GM21576 (cell line): ENCODE results near the gene SAFB2.

Source experiments
- ATAC-seq: cut with Tn5 transposase; IDR thresholded peaks from one replicate; pipeline ENCODE4 v1.9.1; 2021; ENCODE audit warnings: mild to moderate bottlenecking, moderate library complexity; ENCODE audit not compliant: unreplicated experiment

The SAFB2 gene

DNA sequence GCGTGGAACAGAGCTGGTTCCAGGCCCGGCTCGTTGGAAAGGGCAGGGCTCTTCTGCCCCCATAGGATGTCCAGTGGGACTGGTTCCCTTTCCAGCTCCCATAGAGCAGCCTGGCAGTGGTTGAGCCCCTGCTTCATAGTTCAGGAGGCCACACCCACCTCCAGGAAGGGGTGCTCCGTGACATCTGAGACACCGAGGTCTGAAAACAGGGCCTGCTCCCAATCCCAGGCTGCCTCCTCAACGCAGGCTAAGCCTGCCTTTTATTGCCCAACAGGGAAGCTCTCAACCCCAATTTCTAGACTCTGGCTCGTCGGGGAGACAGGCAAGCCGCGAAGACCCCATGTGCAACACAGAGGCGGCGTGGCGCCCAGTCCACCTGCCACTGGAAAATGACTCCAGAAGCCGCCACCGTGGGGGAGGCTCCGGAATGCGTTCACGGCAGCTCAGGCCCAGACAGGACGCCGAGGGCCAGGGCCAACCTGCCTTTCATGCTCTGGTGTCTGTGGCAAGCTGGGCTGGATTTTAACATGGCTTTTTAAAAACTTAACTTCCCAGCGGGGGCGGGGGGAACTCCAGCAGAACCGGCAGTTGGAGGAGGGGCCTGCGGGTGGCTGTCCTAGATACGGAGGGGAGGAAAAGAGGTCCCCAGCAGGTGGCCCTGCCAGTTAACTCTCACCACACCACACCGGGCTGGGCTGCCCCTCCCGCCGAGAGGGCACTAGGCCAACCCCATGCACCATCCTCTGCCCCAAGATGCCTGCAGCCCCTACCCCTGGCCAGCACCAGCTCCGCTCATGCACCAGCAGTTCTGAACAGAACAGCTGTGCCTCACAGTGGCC is 36.9 kb downstream of the SAFB2 start:
- ATAC-seq = no peak

DNA sequence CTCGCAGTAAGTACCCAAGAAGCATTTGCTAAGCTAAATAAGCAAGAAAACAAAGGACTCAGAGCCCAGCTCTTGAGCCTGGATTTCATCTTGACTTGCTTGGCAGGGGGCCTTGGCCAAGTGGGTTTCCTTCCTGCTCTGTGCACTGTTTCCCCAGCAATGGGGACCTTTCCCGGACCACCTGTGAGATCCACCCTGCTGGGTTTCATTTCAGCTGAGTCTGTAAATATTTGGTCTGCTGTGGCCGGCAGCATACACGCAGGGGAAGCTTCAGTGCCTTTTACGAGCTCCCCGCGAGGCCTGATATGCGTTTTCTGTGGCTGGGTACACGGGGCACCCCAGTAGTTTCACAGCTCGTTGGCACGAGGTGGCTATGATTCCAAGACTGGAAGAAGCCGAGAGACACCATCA is 42.4 kb downstream of the SAFB2 start:
- no peak for ATAC-seq

DNA sequence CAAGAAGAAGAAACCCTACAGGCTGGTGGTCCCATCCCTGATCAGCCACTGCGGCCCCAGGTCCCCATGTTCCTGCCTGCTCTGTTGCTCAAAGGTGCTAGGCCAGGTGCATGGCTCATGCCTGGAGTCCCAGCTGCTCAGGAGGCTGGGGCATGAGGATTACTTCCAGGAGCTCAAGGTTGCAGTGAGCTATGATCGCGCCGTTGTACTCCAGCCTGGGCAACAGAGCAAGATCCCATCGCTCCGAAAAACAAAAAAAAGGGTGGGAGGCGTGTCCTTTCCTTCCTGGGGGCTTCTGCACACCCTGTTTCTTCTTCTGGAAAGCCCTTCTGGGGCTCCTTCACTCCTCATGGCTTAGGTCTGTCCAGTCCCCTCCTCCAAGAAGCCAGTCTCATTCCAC is 42.9 kb downstream of the SAFB2 start:
- ATAC-seq = no peak

DNA sequence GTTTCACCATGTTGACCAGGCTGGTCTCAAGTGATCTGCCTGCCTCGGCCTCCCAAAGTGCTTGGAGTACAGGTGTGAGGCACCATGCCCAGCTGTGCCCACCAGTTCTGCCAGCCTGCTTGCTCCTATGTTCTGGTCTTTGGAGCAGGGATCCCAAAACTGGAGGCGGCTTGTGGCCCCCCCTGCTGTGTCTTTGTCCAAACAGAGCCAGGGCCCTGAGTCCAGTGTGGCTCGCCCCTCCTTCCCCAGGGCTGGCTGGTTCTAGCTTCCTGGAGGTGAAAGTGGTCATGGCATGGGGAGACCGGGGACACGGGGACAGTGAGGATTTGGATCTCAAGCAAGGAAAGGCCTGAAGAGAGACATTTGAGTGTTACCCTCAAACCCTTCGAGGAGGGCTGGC is 43.3 kb downstream of the SAFB2 start:
- no peak for ATAC-seq

DNA sequence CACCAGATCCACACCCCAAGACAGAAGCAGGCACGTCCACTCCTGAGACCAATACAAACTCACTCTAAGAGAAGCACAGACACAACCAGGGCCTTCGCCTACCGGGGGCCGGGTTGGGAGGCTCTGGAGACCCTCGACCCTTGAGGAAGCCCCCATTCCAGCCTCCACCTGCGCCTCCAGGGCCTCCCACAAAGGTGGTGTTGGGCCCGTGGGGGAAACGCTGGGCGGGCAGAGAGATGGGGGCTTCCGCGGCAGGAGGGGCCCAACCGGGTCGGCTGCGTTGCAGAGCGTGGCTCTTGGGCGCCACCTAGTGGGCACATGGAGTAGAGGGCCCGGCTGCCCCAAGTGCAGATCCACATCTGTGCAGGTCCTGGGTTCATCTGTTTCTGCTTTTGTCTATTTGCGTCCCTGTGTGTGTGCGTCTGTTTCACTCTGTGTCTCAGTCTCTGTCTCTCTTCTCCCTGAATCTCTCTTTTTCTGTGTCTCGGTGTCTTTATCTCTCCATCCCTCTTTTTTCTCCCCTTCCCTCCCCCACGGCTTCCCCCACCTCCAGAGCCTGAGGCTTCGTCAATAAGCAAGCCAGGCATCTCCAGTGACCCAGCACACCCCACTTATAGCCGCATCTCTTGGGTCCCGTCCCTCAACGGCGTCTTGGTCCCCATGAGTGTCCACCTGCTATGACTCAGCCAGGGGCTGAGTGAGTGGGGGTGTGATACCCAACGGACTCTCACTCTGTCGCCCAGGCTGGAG is 44.3 kb downstream of the SAFB2 start:
- no peak for ATAC-seq

DNA sequence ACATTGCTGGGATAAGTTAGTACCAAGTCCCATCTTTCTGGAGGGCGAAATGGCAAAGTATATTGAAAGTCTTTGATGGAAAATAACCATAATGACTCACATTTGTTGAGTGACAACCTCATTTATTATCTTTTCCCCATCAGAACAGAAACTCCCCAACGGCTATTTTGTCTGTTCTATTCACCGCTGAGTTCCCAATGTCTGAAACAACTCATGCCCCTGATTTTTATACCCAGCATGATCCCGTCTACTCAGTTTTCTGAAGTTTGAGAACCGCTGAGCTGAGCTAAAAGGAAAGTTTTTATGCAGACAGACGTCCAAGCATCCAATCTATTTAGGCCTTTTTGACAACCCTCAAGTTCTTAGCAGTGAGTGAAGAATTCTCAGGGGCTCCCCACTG is 47.0 kb downstream of the SAFB2 start:
- no peak for ATAC-seq

DNA sequence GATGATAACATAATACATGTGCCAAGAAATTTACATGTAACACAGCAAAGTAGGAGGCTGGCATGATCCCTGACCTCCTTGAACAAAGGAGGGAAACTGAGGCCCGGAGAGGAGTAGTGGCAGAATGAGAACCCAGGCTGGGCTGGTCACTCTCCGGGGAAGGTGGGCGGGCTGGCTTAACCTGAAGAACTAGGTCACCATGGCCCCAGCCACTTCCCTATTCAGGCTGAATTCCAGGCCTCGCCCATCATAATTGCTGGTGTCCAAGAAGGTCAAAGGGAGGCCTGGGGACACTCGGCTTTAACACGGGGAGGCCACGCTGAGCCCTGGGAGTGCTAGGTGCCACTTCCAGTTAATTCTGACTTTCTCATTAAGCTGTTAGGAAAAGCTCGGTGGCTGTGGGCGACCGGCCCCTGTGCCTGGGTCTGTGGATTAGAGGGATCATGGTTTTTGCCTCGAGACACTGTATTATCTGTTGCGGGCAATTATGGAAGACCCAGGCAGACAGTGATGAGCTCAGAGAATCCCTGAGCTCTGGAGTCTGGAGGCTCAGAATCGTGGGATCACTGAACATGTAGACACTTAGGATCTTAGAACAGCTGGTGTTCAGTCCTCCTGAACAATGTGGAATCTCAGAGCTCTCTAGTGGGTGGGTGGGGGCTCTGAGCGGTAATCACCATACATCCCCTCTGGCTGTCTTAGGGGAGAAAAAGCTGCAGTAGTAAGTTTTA is 49.9 kb downstream of the SAFB2 start:
- no peak for ATAC-seq

DNA sequence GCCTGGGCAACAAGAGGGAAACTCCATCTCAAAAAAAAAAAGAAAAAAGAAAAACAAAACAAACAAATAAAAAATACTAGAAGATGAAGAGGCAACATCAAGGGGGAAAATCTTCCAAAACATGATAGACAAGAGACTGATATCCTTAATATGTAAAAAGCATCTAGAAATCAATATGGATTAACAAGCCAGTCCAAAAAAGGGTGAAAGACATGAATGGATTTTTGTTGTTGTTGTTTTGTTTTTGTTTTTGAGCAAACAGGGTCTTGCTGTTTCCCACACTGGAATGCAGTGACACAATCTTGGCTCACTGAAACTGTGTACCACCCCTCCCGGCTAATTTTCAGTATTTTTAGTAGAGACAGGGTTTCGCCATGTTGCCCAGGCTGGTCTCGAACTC is 50.8 kb downstream of the SAFB2 start:
- ATAC-seq = no peak

DNA sequence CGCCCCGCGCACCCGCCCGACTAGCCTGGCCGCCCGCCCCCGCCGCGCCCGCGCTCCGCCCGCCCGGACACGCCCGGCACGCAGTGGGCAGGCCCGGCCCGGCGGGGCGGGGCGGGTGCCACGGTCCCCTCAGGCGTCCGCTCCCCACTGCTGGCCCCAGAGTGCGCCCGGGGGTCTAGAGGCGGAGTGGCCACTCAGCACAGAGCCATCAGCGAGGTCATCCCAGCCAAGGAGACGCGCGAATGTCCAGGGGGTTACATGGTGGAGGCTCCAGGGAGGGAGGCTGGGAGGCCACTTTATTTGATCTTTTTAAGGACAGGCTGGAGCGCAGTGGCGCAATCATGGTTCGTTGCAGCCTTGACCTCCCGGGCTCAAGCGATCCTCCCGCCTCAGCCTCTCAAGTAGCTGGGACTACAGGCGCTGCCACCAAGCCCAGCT is 54.6 kb downstream of the SAFB2 start:
- ATAC-seq = no peak

DNA sequence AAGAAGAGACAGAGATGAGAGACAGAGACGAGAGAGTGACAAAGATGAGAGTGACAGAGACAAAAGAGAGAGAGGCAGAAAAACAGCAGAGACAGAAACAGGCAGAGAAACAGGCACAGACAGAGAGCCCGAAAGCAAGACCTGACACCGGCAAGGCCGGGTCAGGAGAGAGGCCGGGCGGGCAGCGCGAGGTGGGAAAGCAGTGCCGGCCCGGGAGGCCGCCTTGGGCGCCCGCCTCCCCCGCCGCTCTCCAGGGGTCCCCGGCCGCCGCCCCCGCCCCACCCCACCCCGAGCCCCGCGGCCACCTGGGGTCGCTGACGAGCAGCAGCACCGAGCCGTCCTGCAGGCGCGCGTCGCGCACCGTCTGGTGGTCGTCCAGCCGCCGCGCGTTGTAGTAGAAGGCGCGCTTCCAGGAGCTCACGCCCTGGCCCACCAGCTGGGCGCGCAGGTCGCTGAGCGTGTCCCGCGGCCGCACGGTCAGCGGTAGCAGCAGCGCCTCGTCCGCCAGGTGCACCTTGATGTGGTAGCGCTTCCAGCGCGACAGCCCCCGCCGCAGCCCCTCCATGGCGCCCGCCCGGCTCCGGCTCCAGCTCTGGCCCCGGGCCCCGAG is 55.1 kb downstream of the SAFB2 start, which contains the start of gene TINCR:
Gene TINCR (minus strand): TSS at position 594 of the 610 bp plus-strand sequence.
- no peak for ATAC-seq

DNA sequence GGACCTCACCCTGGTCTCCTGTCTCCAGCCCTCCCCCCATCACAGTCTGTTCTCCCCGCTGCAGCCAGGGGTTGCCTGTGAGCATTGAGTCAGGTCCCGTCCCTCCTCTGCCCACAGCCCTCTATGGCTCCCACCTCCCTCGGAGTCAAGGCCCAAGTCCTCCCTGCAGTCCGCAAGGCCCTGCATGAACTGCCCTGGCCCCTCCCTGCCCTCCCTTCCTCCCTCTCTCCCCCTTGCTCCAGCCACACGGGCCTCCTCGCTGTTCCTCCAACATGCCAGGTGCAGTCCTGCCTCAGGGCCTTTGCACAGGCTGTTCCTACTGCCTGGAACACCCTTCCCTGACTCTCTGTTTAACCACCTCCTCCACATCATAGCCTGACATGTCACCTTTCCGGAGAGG is 57.6 kb downstream of the SAFB2 start:
- ATAC-seq = no peak

DNA sequence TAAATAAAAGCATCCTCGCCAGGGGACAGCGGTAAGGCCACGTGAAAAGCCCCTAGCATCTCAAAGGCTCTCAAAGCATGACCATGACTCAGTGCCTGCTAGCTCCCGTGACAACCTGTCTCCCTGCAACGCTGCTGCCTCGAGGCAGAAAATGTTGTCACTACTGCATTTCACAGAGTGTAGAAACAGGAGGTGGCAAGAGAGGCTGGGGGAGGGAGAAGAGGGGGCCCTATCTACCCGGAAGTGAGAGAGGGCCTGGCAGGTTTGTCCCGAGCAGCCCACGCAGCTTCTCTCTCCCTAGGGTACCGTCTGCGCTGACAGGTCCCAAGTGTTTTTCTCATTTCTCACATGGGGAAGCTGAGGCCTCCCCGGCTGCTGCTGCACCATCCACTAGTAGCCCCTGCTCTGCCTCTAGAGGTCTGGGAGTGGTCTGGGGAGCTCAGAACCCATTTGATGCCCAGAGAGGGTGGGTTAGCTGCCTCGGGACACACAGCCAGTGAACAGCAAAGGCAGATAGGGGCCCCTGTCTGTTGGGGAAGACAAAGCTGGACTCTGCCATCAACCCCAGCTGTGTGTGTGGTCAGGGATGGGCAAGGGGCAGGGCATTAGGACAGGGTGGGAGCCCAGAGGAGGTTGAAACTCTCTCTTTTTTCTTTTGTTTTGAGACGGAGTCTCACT is 58.5 kb downstream of the SAFB2 start:
- ATAC-seq = no peak

DNA sequence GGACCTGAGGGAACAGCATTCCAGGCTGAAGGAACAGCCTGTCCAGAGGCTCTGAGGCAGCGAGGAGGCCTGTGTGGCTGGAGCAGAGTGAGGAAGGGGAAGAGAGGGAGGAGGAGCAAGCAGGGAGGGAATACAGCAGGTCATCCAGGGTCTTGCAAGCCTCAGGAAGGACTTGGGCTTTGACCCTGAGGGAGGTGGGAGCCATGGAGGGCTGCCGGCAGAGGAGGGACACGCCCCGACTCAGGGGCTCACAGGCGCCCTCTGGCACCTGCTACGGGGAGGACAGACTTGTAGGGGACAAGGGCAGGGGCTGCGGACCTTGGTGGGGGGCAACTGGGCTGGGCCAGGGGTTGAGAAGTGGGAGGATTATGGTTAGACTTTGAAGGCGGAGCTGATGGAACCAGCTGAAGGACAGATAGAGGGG is 59.6 kb downstream of the SAFB2 start:
- no peak for ATAC-seq

DNA sequence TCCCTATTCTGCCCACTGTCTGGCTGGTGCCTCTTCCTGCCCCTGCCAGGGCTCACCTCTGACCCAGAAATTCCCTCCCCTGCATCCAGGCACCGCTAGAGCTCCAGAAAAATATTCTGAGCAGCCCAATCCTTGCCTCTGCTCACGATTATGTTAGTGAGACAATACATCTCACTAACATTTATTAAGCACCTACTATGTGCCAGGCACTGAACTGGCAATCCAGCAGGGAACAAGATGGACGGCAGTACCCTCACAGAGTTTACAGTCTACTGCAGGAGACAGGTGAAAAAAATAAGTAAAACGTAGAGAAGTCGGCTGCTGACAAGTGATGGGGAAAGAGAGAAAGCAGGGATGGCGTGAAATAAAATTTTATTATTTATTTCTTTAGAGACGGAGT is 60.3 kb downstream of the SAFB2 start:
- ATAC-seq = no peak

DNA sequence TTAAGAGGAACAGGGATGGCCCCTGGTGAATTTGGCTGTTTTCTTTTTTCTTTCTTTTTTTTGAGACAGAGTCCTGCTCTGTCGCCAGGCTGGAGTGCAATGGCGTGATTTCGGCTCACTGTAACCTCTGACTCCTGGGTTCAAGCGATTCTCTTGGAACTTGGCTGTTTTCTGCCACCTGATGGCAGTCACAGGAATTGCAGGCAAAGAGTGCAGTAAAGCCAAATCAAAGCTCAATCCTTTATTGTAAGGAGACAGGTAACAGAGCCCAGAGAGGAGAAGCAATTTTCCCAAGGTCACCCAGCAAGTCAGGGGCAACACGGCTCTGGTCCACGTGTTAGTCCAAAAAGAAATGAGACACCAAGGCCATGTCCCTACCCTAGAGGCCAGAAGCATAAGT is 61.0 kb downstream of the SAFB2 start:
- no peak for ATAC-seq

DNA sequence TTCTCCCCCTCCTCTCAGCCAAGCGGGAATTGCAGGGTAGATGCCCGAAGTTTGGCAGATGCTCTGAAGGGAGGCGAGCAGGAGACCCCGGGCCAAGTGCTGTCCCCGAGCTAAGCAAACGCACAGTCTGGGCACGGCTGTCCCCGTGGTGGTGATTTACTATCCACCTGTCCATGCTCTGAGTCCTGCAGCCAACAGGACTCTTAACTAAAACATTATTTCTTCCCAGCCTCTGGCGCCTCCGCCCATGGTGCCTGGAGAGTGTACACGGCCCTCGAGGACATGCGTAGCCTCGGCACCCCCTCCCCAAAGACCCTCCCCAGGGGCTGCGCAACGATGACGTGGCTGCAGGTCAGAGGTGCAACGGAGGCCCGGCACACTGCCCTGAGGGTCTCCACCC is 62.4 kb downstream of the SAFB2 start:
- ATAC-seq = no peak

DNA sequence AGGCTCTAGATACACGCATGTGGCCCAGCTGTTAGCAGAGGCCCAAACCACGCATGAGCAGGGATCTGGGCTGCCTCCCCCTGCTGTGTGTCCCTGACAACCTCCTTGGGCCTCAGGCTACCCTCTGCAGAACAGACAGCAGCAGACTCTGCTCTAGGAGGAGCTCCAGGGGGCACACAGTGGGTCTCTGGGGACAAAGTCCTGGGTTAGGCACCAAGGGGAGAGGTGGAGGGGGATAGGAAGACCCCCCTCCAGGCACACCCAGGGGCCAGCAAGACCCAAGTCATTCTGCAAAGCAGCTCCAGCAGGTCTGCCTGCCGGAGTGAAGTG is 62.8 kb downstream of the SAFB2 start:
- no peak for ATAC-seq

DNA sequence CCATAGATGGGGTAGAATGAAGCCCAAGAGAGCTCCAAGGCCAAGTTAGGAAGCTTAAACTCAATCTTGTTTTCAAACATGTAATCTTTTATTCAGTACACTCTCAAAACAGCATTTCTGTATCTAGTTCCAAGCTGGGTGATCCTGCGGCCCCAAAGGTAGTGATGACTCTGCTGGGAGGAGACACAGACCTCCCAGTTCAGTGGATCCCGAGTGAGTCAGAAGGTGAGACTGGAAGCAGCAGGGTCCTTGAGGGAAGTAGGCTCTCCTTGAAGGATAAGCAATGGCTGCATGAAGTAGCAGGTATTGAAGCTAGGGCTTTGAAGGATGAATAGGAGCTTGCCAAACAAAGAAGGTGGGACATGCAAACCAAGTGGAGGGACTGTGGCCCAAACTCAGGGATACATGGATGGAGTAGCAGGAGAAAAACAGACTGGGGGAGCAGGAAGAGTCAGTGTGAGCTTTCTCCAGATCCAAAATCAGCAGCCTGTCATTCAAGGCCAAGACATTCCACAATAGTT is 64.4 kb downstream of the SAFB2 start:
- ATAC-seq = no peak

DNA sequence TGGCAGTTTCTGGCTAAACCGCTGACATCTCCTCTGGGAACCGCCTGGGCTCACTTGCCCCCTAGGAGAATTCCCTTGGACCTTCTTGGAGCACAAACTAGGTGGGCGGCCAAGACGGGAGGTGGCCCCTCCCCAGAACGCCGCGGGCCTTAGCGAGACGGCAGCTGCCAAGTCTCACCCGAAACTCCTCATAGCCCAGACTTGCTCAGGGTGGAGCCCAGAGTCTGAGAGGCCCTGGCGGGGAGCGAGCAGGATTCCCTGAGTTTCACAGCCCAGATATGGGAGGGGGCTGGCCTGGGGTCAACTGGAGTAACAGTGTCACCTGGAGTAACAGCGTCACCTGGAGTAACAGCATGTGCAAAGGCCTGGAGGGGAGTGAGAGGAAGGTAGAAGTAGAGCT is 64.9 kb downstream of the SAFB2 start:
- ATAC-seq = no peak

DNA sequence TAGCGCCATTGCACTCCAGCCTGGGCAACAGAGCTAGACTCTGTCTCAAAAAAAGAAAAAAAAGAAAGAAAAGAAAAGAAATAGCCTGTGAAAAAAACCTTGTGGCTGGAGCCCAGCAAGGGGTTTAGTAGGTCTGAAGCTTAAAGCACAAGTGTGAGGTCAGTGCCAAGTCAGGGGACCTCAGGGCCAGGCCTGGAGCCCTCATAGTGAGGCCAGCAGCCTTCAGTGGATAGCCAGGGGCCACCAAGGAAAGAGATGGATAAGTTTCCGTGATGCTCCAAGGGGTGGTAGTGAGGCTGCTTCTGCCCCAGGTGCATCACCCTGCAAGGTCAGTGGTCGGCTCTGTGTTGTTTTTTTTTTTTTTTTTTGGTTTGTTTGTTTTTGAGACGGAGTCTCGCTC is 67.7 kb downstream of the SAFB2 start:
- no peak for ATAC-seq
